GM20000 (cell line): ENCODE data around the gene GAREM2.

Experiments used
- DNase-seq: peaks from one replicate; pipeline ENCODE4 v3.0.0; 2012; ENCODE audit warnings: low spot score
- CTCF ChIP-seq: IDR thresholded peaks from 2 replicates; pipeline ENCODE4 v1.5.1; 2012; ENCODE audit warnings: mild to moderate bottlenecking, control low read depth; ENCODE audit errors: extremely low read depth, missing control alignments

Gene GAREM2

GRCh38 chr2:26189123-26189522, 16.2 kb downstream of the GAREM2 start:
- no peak for TF ChIP-seq CTCF
- no peak for DNase-seq

- DNase-seq: no peak
- TF ChIP-seq CTCF: no peak
Measured at GRCh38 chr2:26189751-26190150, 16.9 kb downstream of the GAREM2 start.

- no peak for TF ChIP-seq CTCF
- no peak for DNase-seq
Measured at GRCh38 chr2:26190369-26190768, 17.5 kb downstream of the GAREM2 start.

- TF ChIP-seq CTCF: no peak
- DNase-seq: no peak
Measured at GRCh38 chr2:26191316-26192159, 18.6 kb downstream of the GAREM2 start.

GRCh38 chr2:26193578-26194231, 20.8 kb downstream of the GAREM2 start:
- TF ChIP-seq CTCF: no peak
- DNase-seq: no peak

GRCh38 chr2:26195040-26195984, 22.4 kb downstream of the GAREM2 start:
- DNase-seq: no peak
- TF ChIP-seq CTCF: no peak
